ENCODE results near the gene SEMA4F. TPM values are rescaled to one million over a fixed set of nuclear protein-coding genes. Genes with fewer than 3 reads are reported as not detected.

Gene SEMA4F
- total RNA-seq, 2 experiments from 2014 or later, result 2.3 to 3.3 TPM

GRCh38 chr2:74645344-74645743, 8.7 kb upstream of the SEMA4F start:
- no peak overlapping the region for H2AFZ ChIP-seq (ENCODE audit: low read length)
- POLR2A ChIA-PET, result interaction anchor here (0.9 to 1.2 kb wide), 2 partner anchors 19 to 27 kb away, joined by 3 read pairs; no protein-coding TSS in a partner anchor
- no TSS peak for BruUV-seq (replicated peaks)
- H3K4me3 ChIP-seq (ENCODE audit: low read depth, low read length, poor library complexity, severe bottlenecking), result no peak overlapping the region
- no peaks in the 10 kb centered on the region for H4K20me1 ChIP-seq (ENCODE audit: insufficient read depth, low read length)
- H3K4me1 ChIP-seq (ENCODE audit: insufficient read depth, low read length, poor library complexity, severe bottlenecking), result no peaks in the 10 kb centered on the region
- DNase-seq (ENCODE audit: low spot score), result no peak
- intact Hi-C loops (cut with micrococcal nuclease; ENCODE audit: unreplicated experiment), result no loop called here
- H3K36me3 ChIP-seq (ENCODE audit: insufficient read depth, low read length), result no peaks in the 10 kb centered on the region
- no peak for TF ChIP-seq EZH2phosphoT487 (IDR thresholded peaks at IDR 0.05; ENCODE audit: borderline replicate concordance, low read depth, low read length)
- no peak for TF ChIP-seq CTCF (conservative IDR thresholded peaks at IDR 0.05; ENCODE audit: low read length)
- CTCF ChIA-PET (ENCODE audit: unreplicated experiment), result interaction anchor here (0.6 kb wide), 1 partner anchor 161 kb away, joined by 8 read pairs; no protein-coding TSS in a partner anchor
- no peaks in the 10 kb centered on the region for H3K79me2 ChIP-seq (ENCODE audit: insufficient read depth, low read depth, low read length)
- no peaks in the 10 kb centered on the region for H3K9me2 ChIP-seq (ENCODE audit: insufficient read depth, low read length)
- H3K4me2 ChIP-seq (ENCODE audit: low read length), result no peak overlapping the region
- H3K9me3 ChIP-seq (ENCODE audit: low read length), result no peaks in the 10 kb centered on the region
- H3K27ac ChIP-seq (ENCODE audit: low read depth, low read length, poor library complexity, severe bottlenecking), result no peak overlapping the region

- no peak overlapping the region for H2AFZ ChIP-seq (ENCODE audit: low read length)
- H3K79me2 ChIP-seq (ENCODE audit: insufficient read depth, low read depth, low read length), result no peaks in the 10 kb centered on the region
- DNase-seq (ENCODE audit: low spot score), result no peak
- CTCF ChIA-PET (ENCODE audit: unreplicated experiment), result no interaction called here
- H3K4me1 ChIP-seq (ENCODE audit: insufficient read depth, low read length, poor library complexity, severe bottlenecking), result no peaks in the 10 kb centered on the region
- H3K4me3 ChIP-seq (ENCODE audit: low read depth, low read length, poor library complexity, severe bottlenecking), result no peak overlapping the region
- H3K27ac ChIP-seq (ENCODE audit: low read depth, low read length, poor library complexity, severe bottlenecking), result no peak overlapping the region
- no peaks in the 10 kb centered on the region for H3K36me3 ChIP-seq (ENCODE audit: insufficient read depth, low read length)
- intact Hi-C loops (cut with micrococcal nuclease; ENCODE audit: unreplicated experiment), result no loop called here
- BruUV-seq (replicated peaks), result no TSS peak
- H4K20me1 ChIP-seq (ENCODE audit: insufficient read depth, low read length), result no peaks in the 10 kb centered on the region
- no peak overlapping the region for H3K4me2 ChIP-seq (ENCODE audit: low read length)
- TF ChIP-seq EZH2phosphoT487 (IDR thresholded peaks at IDR 0.05; ENCODE audit: borderline replicate concordance, low read depth, low read length) (no peak), CTCF (conservative IDR thresholded peaks at IDR 0.05; ENCODE audit: low read length) (no peak)
- H3K9me3 ChIP-seq (ENCODE audit: low read length), result no peaks in the 10 kb centered on the region
- no peaks in the 10 kb centered on the region for H3K9me2 ChIP-seq (ENCODE audit: insufficient read depth, low read length)
- POLR2A ChIA-PET, result interaction anchor here (0.9 to 1.2 kb wide), 2 partner anchors 20 to 28 kb away, joined by 3 read pairs; no protein-coding TSS in a partner anchor
Measured at GRCh38 chr2:74646201-74646600, 7.8 kb upstream of the SEMA4F start.

DNA sequence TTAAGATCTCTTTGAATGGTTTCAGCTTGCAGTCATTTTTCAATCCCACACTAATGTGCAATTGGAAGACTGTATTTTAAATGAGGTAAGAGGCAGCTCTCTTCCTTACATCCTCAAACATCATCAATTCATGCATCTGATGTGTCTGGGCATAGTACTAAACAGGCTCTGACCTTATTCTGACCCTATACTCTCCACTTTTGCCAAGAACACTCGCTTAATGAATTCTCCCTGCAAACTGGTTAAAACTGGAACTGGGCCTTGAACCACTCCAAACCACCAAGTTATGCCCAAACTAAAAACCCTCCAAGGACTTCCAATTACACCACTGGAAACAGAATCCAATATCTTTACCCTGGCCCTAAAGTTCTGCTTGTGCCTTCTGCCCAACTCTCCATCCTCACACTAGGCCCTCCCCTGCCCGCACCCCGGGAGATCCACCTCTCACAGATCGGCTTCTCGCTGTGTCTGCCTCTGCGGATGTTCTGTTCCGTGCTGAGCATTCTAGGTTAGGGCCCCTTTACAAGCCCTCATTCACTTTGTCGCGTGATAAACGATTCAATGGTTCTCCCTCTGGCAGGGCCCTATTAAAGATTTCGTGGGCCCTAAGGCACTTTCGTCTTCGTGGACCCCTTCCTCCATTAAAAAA, 7.1 kb upstream of the SEMA4F start:
- Histone ChIP-seq H3K4me2 (ENCODE audit: low read length) (no peak overlapping the region), H3K4me3 (ENCODE audit: low read depth, low read length, poor library complexity, severe bottlenecking) (no peak overlapping the region), H3K9me3 (ENCODE audit: low read length) (no peaks in the 10 kb centered on the region), H3K27ac (ENCODE audit: low read depth, low read length, poor library complexity, severe bottlenecking) (no peak overlapping the region), H3K36me3 (ENCODE audit: insufficient read depth, low read length) (no peaks in the 10 kb centered on the region), H3K9me2 (ENCODE audit: insufficient read depth, low read length) (no peaks in the 10 kb centered on the region), H3K4me1 (ENCODE audit: insufficient read depth, low read length, poor library complexity, severe bottlenecking) (no peaks in the 10 kb centered on the region), H2AFZ (ENCODE audit: low read length) (no peak overlapping the region), H3K79me2 (ENCODE audit: insufficient read depth, low read depth, low read length) (no peaks in the 10 kb centered on the region), H4K20me1 (ENCODE audit: insufficient read depth, low read length) (no peaks in the 10 kb centered on the region)
- no peak for DNase-seq (ENCODE audit: low spot score)
- BruUV-seq (replicated peaks), result no TSS peak
- intact Hi-C loops (cut with micrococcal nuclease; ENCODE audit: unreplicated experiment), result no loop called here
- TF ChIP-seq EZH2phosphoT487 (IDR thresholded peaks at IDR 0.05; ENCODE audit: borderline replicate concordance, low read depth, low read length) (no peak), CTCF (conservative IDR thresholded peaks at IDR 0.05; ENCODE audit: low read length) (no peak)
- ChIA-PET POLR2A (no interaction called here), CTCF (ENCODE audit: unreplicated experiment) (no interaction called here)
